GM21390 (cell line): ENCODE measurements around the gene NEMF.
"Not testable (repeated sequence)": the region's sequence is repeated elsewhere in the genome, so short reads cannot be mapped to it uniquely, and the experiment has no call there.

Experiments used
- ATAC-seq: cut with Tn5 transposase; IDR thresholded peaks from one replicate; pipeline ENCODE4 v1.9.1; 2021; ENCODE audit not compliant: unreplicated experiment

The NEMF gene

GRCh38 chr14:49754570-49755097, 98.0 kb downstream of the NEMF start:
- no peak for ATAC-seq

- ATAC-seq: not testable (repeated sequence)
These were observed 106.1 kb downstream of the NEMF start for GRCh38 chr14:49746476-49746875.

GRCh38 chr14:49745191-49745590, 107.4 kb downstream of the NEMF start:
- no peak for ATAC-seq

GRCh38 chr14:49735669-49736068, 116.9 kb downstream of the NEMF start:
- ATAC-seq: not testable (repeated sequence)

- no peak for ATAC-seq
These were observed 118.8 kb downstream of the NEMF start for GRCh38 chr14:49733836-49734235.

- ATAC-seq: no peak
These were observed 119.7 kb downstream of the NEMF start for GRCh38 chr14:49732896-49733295.
